Transverse colon (tissue), 4 donors: ENCODE measurements around the gene TUBA1B.

ENCODE experiments used
- EP300 ChIP-seq: sonication (generic); formaldehyde crosslinking; IDR thresholded peaks from one replicate; pipeline ENCODE4 v1.6.1; 2017; ENCODE audit warnings: antibody characterized with exemption, low read depth
- POLR2A ChIP-seq: fragments of 450-650 bp; IDR thresholded peaks from one replicate; pipeline ENCODE4 v1.6.1; 2016; ENCODE audit warnings: antibody characterized with exemption, mild to moderate bottlenecking, moderate library complexity
- POLR2AphosphoS5 ChIP-seq, 3 donors: sonication (generic); formaldehyde crosslinking; IDR thresholded peaks; one replicate each; pipeline ENCODE4 v1.6.1; 2016; ENCODE audit warnings: antibody characterized with exemption in 3 of 3
- TF ChIP-seq, protein P1 (sequence below), 5 experiments: fragments of 200-600 bp in 3 of 5; fragments of 450-650 bp in 2 of 5; sonication (generic) in 3 of 5; IDR thresholded peaks; 1 replicate in 2 of 5; 2 replicates in 3 of 5; pipeline ENCODE4 v1.5.1; 2016 to 2017; ENCODE audit warnings: antibody characterized with exemption in 5 of 5, inconsistent platforms in 3 of 5, mild to moderate bottlenecking in 2 of 5, moderate library complexity in 1 of 5

DNA sequence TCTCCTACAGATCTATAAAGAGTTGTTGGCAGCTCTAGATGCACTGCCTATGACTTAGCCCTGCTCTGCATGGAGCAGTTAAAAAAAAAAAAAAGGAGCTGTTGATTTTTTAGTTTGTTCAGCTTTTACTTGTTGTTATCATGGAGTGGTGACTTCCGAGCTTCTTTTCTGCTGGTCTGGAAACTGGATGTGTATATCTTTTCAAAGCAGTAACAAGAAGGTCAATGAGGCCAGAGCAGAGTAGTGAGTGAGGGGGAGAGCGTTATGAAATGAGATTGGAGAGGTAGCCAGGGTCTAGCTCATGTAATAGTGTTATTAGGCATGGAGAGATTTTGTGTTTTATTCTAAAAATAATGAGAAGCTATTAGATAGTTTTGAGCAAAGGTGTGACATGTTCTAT lies 13.2 kb upstream of the TUBA1B start:
- TF ChIP-seq POLR2A (no peak), EP300 (no peak), POLR2AphosphoS5 (IDR thresholded peaks at IDR 0.05) (no peak)
- TF ChIP-seq, protein P1, sequence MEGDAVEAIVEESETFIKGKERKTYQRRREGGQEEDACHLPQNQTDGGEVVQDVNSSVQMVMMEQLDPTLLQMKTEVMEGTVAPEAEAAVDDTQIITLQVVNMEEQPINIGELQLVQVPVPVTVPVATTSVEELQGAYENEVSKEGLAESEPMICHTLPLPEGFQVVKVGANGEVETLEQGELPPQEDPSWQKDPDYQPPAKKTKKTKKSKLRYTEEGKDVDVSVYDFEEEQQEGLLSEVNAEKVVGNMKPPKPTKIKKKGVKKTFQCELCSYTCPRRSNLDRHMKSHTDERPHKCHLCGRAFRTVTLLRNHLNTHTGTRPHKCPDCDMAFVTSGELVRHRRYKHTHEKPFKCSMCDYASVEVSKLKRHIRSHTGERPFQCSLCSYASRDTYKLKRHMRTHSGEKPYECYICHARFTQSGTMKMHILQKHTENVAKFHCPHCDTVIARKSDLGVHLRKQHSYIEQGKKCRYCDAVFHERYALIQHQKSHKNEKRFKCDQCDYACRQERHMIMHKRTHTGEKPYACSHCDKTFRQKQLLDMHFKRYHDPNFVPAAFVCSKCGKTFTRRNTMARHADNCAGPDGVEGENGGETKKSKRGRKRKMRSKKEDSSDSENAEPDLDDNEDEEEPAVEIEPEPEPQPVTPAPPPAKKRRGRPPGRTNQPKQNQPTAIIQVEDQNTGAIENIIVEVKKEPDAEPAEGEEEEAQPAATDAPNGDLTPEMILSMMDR (IDR thresholded peaks at IDR 0.05) = no peak
